ENCODE results near the gene ZNF883. TPM values are rescaled to one million over a fixed set of nuclear protein-coding genes. Genes with fewer than 3 reads are reported as not detected.

Gene ZNF883
- total RNA-seq, 6 donors from 2014 or later = 0.26 to 1.2 (median 0.69) TPM; not detected in 1

DNA sequence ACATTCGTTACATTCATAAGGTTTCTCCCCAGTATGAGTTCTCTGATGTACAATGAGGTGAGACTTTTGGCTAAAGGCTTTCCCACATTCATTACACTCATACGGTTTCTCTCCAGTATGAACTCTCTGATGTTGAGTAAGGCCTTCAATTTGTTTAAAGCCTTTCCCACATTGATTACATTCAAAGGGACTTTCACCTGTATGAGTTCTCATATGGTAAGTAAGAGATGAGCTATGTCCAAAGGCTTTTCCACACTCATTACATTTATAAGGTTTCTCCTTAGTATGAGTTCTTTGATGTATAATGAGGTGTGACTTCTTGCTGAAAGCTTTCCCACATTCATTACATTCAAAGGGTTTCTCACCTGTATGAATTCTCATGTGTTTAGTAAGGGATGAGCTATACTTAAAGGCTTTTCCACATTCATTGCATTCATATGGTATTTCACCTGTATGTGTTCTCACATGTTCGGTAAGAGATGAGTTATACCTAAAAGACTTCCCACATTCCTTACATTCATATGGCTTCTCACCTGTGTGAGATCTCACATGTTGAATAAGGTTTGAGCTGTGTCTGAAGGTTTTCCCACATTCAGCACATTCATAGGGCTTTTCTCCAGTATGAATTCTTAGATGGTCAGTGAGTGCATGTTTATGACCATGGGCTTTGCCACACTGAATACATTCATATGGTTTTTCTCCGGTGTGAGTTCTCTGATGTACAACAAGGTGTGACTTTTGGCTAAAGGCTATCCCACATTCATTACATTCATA is 31.1 kb upstream of the ZNF883 start:
- no peak overlapping the region for H3K4me3 ChIP-seq
- no peaks in the 10 kb centered on the region for H3K4me1 ChIP-seq
- H3K27ac ChIP-seq = no peak overlapping the region
- no peak for TF ChIP-seq POLR2AphosphoS5 (IDR thresholded peaks at IDR 0.05)
- TF ChIP-seq POLR2A (IDR thresholded peaks at IDR 0.05) = no peak
- no peak for ATAC-seq (ENCODE audit: low FRiP score in 2 of 2)
- H3K9me3 ChIP-seq = peaks cover 91 to 100% (median 97%) of the 10 kb centered on the region in 4 donors
- no peak for DNase-seq
- 89 to 94% methylated on average over 4 of the region's 4 CpGs for WGBS, 2 donors
- no peaks in the 10 kb centered on the region for H3K27me3 ChIP-seq
- peaks cover 0 to 49% (median 18%) of the 10 kb centered on the region in 4 donors for H3K36me3 ChIP-seq

DNA sequence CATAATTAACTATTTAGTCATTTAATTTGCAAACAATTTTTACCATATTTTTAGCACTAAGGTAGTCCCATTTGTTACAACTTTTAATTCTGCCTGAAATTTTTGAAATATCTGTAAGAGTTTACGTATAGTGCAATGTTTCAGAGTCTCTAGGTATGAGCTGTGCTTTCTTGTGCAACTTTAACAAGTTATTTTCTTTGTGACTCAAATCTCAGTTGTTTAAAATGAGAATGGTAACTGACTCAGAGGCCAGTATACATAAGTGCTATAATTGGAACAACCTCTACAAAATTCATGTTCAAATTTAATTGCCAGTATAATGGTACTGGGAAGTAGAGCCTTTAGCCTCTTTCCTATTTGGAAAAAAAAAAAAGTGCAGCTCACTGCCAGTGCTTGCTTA is 14.2 kb upstream of the ZNF883 start:
- no peak overlapping the region for H3K27ac ChIP-seq
- peaks cover 20 to 71% (median 44%) of the 10 kb centered on the region in 4 donors for H3K9me3 ChIP-seq
- H3K27me3 ChIP-seq = no peaks in the 10 kb centered on the region
- no peaks in the 10 kb centered on the region for H3K36me3 ChIP-seq
- no peak for ATAC-seq (ENCODE audit: low FRiP score in 2 of 2)
- TF ChIP-seq EP300 (IDR thresholded peaks at IDR 0.05) (no peak), CTCF (IDR thresholded peaks at IDR 0.05) (no peak), POLR2AphosphoS5 (IDR thresholded peaks at IDR 0.05) (no peak), POLR2A (IDR thresholded peaks at IDR 0.05) (no peak)
- DNase-seq = no peak
- H3K4me1 ChIP-seq = no peaks in the 10 kb centered on the region
- 52 to 88% methylated on average over 1 of the region's 1 CpG for WGBS, 2 donors
- no peak overlapping the region for H3K4me3 ChIP-seq

DNA sequence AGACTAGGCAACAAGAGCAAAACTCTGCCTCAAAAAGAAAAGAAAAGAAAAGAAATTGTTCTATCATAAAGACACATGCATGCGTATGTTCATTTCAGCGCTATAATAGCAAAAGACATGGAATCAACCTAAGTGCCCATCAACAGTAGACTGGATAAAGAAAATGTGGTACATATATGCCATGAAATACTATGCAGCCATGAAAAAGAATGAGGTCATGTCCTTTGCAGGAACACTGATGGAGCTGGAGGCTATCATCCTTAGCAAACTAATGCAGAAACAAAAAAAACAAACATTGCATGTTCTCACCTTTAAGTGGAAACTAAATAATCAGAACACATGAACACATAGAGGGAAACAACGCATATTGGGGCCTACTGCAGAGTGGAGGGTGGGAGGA is 6.3 kb upstream of the ZNF883 start:
- Histone ChIP-seq H3K4me3 (no peak overlapping the region), H3K27me3 (no peaks in the 10 kb centered on the region), H3K27ac (no peak overlapping the region), H3K36me3 (no peaks in the 10 kb centered on the region), H3K4me1 (no peaks in the 10 kb centered on the region), H3K9me3 (peaks cover 20 to 38% (median 32%) of the 10 kb centered on the region in 4 donors)
- WGBS, 2 donors = 93% methylated on average over 3 of the region's 3 CpGs; no CpG with 5 or more reads in 1 of the 2 donors
- DNase-seq = no peak
- ATAC-seq (ENCODE audit: low FRiP score in 2 of 2) = no peak
- TF ChIP-seq POLR2A (IDR thresholded peaks at IDR 0.05) (no peak), EP300 (IDR thresholded peaks at IDR 0.05) (no peak), CTCF (IDR thresholded peaks at IDR 0.05) (no peak), POLR2AphosphoS5 (IDR thresholded peaks at IDR 0.05) (no peak)

- no peak for ATAC-seq (ENCODE audit: low FRiP score in 2 of 2)
- H3K4me3 ChIP-seq = peak overlapping the region in 2 of 4 donors; percentile 19 to 39
These were observed 500 bp upstream of the ZNF883 start for GRCh38 chr9:113012492-113012891.

DNA sequence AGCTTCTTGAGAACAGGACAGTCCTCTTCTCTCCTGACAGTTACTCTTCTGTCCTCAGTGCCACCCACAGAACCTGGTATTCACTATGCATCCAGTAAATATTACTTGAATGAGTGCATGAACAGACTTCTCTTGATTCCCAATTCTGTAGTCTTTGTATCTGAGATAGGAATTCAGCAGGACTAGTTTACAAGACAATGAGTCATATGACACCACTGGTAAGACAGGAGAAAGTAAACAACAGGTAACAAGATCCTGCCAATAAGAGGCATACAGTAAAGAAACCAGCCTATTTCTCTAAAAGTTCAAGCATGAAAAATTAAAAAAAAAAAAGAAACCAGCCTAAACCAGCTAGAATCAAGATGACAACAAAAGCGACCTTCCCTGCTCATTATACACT is 6.2 kb downstream of the ZNF883 start:
- Histone ChIP-seq H3K4me1 (no peaks in the 10 kb centered on the region), H3K36me3 (no peaks in the 10 kb centered on the region), H3K27ac (no peak overlapping the region), H3K27me3 (no peaks in the 10 kb centered on the region), H3K4me3 (no peak overlapping the region), H3K9me3 (peaks cover 0 to 49% (median 33%) of the 10 kb centered on the region in 4 donors)
- DNase-seq (no peak), ATAC-seq (ENCODE audit: low FRiP score in 2 of 2) (no peak)
- TF ChIP-seq CTCF (IDR thresholded peaks at IDR 0.05) (no peak), POLR2A (IDR thresholded peaks at IDR 0.05) (no peak), POLR2AphosphoS5 (IDR thresholded peaks at IDR 0.05) (no peak), EP300 (IDR thresholded peaks at IDR 0.05) (no peak)
- WGBS, 2 donors = 46 to 83% methylated on average over 1 of the region's 1 CpG

More at GRCh38 chr9:113012492-113012891, 500 bp upstream of the ZNF883 start:
- 37 to 38% methylated on average over 9 of the region's 9 CpGs for WGBS, 2 donors
- H3K27me3 ChIP-seq = no peaks in the 10 kb centered on the region
- H3K9me3 ChIP-seq = peaks cover 0 to 50% (median 9%) of the 10 kb centered on the region in 4 donors
- no peaks in the 10 kb centered on the region for H3K4me1 ChIP-seq
- no peak for DNase-seq
- H3K36me3 ChIP-seq = no peaks in the 10 kb centered on the region
- no peak overlapping the region for H3K27ac ChIP-seq
- TF ChIP-seq POLR2AphosphoS5 (IDR thresholded peaks at IDR 0.05) = no peak
- TF ChIP-seq EP300 (IDR thresholded peaks at IDR 0.05) = no peak
- no peak for TF ChIP-seq POLR2A (IDR thresholded peaks at IDR 0.05)
- no peak for TF ChIP-seq CTCF (IDR thresholded peaks at IDR 0.05)
